ENCODE results near the gene TTC19.

DNA sequence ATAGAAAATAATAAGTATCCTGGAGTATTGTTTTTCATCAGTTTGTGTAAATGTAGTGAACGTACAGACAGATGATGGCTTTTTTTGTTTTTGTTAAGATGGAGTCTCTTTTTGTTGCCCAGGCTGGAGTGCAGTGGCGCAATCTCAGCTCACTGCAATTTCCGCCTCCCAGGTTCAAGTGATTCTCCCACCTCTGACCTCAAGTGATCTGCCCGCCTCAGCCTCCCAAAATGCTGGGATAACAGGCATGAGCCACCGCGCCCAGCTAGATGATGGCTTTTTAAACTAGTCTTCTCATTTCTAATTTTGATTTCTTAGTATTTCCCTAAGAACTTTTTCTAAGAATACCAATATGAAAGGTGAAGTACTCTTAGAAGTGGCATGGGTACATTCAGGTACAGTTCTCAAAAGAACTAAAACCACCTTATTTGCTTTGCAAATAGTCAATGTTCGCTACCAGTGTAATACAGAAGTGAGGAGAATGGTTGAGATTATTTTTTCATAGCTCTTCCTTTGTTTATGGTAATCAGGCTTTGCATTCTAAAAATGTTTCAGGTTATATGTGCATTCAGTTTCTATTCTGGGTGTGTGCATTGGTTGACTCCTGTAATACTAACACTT, 34.2 kb downstream of the TTC19 start:
- TF ChIP-seq EZH2phosphoT487 (IDR thresholded peaks at IDR 0.05; ENCODE audit: insufficient read depth, low read depth) (no peak), EZH2 (IDR thresholded peaks at IDR 0.05; ENCODE audit: insufficient read depth, poor library complexity, severe bottlenecking) (no peak)

All from GM23248 (cell line).